Measurements from ENCODE around the gene VEPH1.

GRCh38 chr3:157447026-157447694, 56.1 kb downstream of the VEPH1 start:
- TF ChIP-seq CTCF (IDR thresholded peaks at IDR 0.05; ENCODE audit: borderline replicate concordance, extremely low read depth, low read length, poor library complexity, severe bottlenecking) = peak; percentile 27
- TF ChIP-seq EZH2 (IDR thresholded peaks at IDR 0.05; ENCODE audit: borderline replicate concordance, low read depth, low read length, severe bottlenecking) = no peak

All from DND-41 (cell line).